NCI-H146 (cell line): ENCODE results near the gene MAP3K13.

ENCODE experiments used
- DNase-seq: peaks from one replicate; lab custom pipeline; 2025; lab: John Stamatoyannopoulos, UW

Gene MAP3K13

DNA sequence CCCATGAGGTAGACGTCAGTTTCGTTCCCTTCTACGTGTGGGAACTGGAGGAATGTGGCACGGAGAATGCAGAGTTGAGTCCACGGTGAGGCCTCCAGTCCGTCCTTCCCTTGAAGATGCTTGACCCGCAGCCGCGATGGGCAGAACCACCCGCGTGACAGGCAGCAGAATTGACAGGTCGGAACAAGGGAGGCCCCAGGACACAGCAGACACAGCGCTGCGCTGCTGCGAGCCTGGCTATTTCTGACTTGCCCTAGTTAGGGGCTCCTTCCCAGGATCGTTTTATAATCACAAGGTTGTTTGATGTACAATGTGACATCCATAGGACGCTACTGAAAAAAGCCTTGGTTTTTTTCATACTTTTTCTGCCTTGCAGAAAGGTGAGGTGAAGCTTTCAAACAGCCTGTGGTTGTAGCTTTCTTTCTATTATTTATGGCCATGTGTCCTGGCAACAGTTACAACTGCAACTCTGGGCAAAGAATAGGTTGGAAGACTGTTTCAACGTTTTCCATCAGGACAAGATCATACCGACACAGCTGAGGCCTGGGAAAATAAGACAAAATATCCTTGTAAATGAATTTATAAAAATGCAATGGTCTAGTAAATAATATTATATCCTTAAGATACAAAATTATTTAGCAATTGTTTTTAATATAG lies 145.5 kb downstream of the MAP3K13 start:
- DNase-seq, result no peak

DNA sequence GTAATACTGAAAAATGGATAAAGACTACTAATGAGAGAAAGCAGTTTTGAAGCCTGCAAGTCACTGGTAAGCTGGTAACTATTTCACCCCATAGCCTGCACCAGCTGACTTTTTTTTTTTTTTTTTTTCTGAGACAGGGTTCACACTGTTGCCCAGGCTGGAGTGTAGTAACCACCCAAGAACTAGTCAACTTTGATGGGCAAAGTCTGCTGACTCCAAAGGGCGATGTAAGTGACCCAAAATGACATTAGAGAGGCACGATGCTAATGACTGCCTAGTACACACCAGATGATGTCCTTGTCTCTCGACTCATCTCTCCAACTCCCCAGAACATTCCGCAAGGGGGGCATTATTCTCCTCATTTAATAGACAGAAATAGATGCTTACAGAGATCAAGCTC lies 148.8 kb downstream of the MAP3K13 start:
- DNase-seq, result no peak

DNA sequence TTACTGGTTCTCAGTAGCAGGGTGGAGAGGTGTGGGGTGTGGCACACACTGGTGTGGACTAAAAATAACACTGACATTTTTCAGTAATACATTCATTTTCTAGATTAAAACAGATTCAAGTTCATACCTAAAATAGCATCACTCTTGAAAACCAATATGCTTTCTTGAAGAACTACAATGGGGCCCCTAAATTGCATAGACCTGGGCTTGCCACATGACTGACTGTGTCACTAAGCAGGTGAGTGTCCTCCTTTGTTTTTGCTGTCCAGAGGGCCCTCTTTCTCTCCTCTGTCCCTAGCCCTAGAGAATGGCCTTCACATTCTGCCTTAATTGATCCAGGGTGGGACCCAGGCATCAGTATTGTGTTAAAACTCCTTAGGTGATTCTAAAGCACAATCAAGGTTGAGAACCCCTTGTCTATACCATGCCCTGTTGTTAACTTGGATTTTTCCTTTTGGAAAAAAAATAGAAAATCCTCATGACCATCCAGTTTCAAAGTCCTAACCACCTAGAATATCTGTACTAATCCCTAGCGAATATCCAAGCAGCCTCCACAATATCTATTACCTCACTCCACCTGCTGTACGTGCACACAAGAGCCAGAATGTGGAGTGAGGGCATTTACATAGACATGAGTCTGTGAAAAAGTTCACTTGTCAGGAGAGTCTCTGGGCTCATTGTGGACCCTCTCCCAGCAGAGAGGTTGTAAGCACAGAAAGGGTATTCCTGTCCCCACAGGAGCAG lies 154.6 kb downstream of the MAP3K13 start:
- DNase-seq, result no peak

DNA sequence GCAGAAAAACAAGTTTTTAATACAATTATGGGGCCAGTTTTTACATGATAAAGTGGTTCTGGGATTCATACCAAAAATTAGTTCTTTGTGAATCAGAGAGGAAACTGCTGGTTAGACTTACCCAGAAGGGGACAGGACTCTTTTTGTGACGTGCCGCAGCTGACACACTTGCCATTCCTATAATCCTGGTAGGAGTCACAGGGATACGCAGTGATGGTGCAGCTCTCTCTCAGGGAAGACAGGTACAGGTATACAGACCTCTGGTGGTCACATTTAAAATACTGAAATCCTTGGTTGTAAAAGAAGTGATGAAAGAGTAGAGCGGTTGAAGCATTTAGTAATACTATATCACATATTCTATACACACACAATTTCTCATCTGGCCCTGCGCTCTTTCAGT lies 156.1 kb downstream of the MAP3K13 start:
- peak; percentile 13 for DNase-seq

DNA sequence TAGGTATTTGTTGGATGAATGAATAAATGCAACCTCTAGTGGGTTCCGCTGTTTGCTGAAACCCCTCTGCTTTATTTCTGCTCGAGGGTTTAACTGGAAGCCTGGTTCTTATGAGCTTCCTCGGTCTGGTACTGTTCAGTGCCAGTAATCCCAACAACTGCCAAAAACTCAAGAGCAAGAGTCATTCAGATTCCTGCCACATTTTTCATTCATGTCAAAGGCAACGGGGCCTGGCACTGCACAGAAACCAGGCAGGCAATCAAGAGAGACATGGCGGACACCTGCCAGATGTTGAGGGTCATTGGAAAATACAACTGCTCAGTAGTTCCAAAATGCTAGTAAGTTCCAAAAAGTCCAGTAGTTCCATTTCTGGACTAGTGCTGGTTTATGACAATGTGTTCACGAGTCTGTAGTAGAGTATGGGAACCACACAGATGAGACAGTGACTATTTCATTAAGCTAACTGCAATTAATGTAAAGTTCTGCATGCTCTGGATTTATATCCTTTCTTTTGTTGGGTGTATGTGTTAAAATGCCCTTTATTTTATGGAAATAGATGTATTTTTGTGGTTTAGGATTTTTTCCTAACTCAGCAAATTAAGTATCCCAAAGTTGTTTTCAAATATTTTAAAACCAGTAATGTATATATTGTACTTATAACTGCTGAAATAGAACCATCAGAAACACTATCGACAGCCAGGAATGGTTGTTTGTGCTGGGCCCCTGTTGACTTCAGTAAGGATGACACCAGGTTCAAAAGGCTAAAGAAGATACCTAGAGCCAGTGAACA lies 158.6 kb downstream of the MAP3K13 start:
- DNase-seq, result no peak

GRCh38 chr3:185526349-185526951 lies 163.5 kb downstream of the MAP3K13 start:
- no peak for DNase-seq

DNA sequence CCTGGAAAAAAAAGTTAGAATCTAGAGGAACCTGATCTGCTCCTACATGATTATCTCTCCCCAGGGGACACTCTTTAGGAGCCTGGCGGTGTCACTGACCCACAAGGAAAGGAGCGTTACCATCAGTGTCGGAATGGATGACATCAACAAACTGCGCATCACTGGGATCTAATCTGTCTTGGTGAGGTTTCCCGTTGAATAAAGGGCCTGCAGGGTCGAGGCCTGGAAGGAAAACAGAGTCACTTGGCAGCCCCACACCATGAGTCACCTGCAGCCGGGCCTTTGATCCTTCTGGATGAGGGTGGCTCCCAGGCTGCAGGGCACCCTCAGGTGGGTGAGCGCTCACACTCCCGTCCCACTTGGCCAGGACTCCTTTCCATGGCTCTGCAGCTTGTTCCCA lies 164.4 kb downstream of the MAP3K13 start:
- DNase-seq, result no peak

DNA sequence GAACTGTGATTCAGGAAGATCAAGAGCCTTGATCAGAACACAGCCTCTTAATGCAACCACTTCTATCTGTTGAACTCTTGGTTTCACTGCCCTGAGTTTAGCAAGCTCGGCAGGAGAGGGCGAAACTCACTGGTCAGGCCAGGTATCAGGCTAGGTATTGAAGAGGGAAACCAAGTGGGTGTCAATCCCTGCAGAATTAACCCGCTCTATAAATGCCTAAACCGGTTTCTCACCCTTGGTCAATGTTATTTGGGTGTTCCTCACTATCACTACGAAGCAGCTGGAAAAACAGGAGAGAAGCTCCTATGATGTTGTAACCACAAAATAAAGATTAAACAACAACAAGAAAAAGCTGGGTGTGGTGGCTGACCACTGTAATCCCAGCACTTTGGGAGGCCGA lies 165.6 kb downstream of the MAP3K13 start:
- no peak for DNase-seq

DNA sequence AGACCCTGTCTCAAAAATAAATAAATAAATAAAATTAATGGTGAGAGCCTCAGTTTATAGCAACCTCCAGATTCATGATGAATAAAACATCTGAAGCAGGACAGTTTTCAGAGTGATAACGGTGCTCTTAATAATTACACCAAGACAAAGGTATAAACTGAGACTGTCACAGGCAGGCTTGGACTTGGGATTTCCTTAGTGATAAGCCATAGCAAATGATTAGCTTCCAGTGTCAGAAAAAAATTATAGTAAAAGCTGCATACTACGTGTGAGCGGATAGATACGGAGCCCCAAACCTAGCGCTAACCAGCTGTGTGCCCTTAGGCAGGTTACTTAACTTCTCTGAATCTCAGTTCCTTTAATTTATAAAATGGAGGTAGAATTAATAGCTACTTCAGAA lies 167.9 kb downstream of the MAP3K13 start:
- no peak for DNase-seq

- DNase-seq, result no peak
Observed at GRCh38 chr3:185532901-185533300, 170.0 kb downstream of the MAP3K13 start.

GRCh38 chr3:185534511-185534910 lies 171.6 kb downstream of the MAP3K13 start:
- no peak for DNase-seq

DNA sequence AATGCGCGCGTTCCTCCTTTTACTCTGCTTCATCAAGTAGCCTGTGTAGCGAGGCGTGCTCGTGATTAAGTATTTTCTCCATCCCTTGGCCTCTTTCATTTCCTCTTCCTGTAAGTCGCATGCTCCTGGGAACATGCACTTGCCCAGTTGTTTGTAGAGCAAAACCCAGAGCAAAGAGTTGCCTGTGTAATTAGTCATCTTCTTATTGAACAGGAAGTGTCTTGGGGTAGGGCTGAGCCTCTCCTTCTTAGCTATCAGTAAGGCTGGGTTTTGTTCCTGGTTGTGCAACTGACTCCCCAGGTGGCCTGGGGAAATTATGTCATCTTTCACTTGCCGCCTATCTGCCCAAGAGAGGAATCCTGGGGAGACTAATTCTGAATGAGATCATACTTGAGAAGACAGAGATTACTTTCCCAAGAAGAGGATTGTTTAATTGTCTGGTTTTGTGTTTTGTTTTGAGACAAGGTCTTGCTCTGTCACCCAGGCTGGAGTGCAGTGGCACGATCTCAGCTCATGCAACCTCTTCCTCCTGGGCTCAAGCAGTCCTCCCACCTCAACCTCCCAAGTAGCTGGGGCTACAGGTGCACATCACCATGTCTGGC lies 174.5 kb downstream of the MAP3K13 start:
- DNase-seq, result peak; percentile 27
